ENCODE data around the gene PRR20G. TPM values are rescaled to one million over a fixed set of nuclear protein-coding genes. Genes with fewer than 3 reads are reported as not detected.
A peak's percentile ranks its signal among the peaks of the same experiment; 100 is the strongest.

The PRR20G gene
- total RNA-seq, 1 donor from 2014 or later = not detected

- no peak for ATAC-seq
Measured at GRCh38 chr3:127262533-127262932, 25.3 kb downstream of the PRR20G start.

- ATAC-seq = no peak
Measured at GRCh38 chr3:127261925-127262324, 25.9 kb downstream of the PRR20G start.

GRCh38 chr3:127260826-127261555 lies 26.9 kb downstream of the PRR20G start:
- no peak for ATAC-seq

- no peak for ATAC-seq
Measured at GRCh38 chr3:127260416-127260815, 27.4 kb downstream of the PRR20G start.

- no peak for ATAC-seq
Measured at GRCh38 chr3:127259882-127260281, 28.0 kb downstream of the PRR20G start.

GRCh38 chr3:127258733-127259132 lies 29.1 kb downstream of the PRR20G start:
- ATAC-seq = no peak

- no peak for ATAC-seq
Measured at GRCh38 chr3:127257351-127257750, 30.5 kb downstream of the PRR20G start.

- no peak for ATAC-seq
Measured at GRCh38 chr3:127256733-127257271, 31.0 kb downstream of the PRR20G start.

GRCh38 chr3:127256138-127256537 lies 31.7 kb downstream of the PRR20G start:
- no peak for ATAC-seq

GRCh38 chr3:127255516-127255915 lies 32.3 kb downstream of the PRR20G start:
- ATAC-seq = no peak

- peak; percentile 68 for ATAC-seq
Measured at GRCh38 chr3:127254730-127255129, 33.1 kb downstream of the PRR20G start.

- ATAC-seq = no peak
Measured at GRCh38 chr3:127254033-127254644, 33.7 kb downstream of the PRR20G start.

- no peak for ATAC-seq
Measured at GRCh38 chr3:127253491-127253890, 34.4 kb downstream of the PRR20G start.

- no peak for ATAC-seq
Measured at GRCh38 chr3:127252446-127252845, 35.4 kb downstream of the PRR20G start.

- ATAC-seq = no peak
Measured at GRCh38 chr3:127250032-127250431, 37.8 kb downstream of the PRR20G start.

GRCh38 chr3:127247292-127247691 lies 40.6 kb downstream of the PRR20G start:
- ATAC-seq = no peak

- ATAC-seq = no peak
Measured at GRCh38 chr3:127238602-127239001, 49.2 kb downstream of the PRR20G start.

GRCh38 chr3:127237835-127238234 lies 50.0 kb downstream of the PRR20G start:
- ATAC-seq = no peak

GRCh38 chr3:127235706-127236105 lies 52.1 kb downstream of the PRR20G start:
- ATAC-seq = no peak

GRCh38 chr3:127234778-127235177 lies 53.1 kb downstream of the PRR20G start:
- ATAC-seq = peak; percentile 88

Data from esophagus mucosa (tissue), 1 donor.